HCT116 (cell line): Measurements from ENCODE around the gene TFDP1. TPM values are rescaled to one million over a fixed set of nuclear protein-coding genes. Genes with fewer than 3 reads are reported as not detected.

Experiments used
- ATAC-seq: fragments of 200-7000 bp; cut with Tn5 transposase; 2 replicates; pipeline ENCODE4 v1.9.1; 2020; ENCODE audit warnings: mild to moderate bottlenecking, moderate library complexity
- BruUV-seq: library from RNA; stranded (reverse); fragments of 400-500 nt; replicated peaks from 2 replicates; lab custom pipeline; 2021; lab: Mats Ljungman, UMichigan
- CTCF ChIA-PET: fragments of 300-600 bp; sonication (Branson Sonifier 250); formaldehyde crosslinking; loops from one replicate; lab custom pipeline; 2021; ENCODE audit warnings: antibody characterized with exemption; lab: Charles Lee
- POLR2A ChIA-PET: fragments of 300-600, 350-600 bp; sonication (Branson Sonifier 250); formaldehyde crosslinking; loops from one replicate; lab custom pipeline; 2021; ENCODE audit warnings: antibody characterized with exemption; lab: Charles Lee
- RAD21 ChIA-PET, 2 experiments: fragments of 300-600 bp; sonication (Branson Sonifier 250); formaldehyde crosslinking; loops; one replicate each; lab custom pipeline; 2023; ENCODE audit warnings: low total read pairs in 2 of 2; ENCODE audit not compliant: uncharacterized antibody in 2 of 2, unreplicated experiment in 2 of 2, low non-redundant PET in 1 of 2; lab: Charles Lee
- DNase-seq: peaks from one replicate; pipeline ENCODE4 v3.0.0-alpha.2; 2010; ENCODE audit warnings: low read depth, low spot score
- H2AFZ ChIP-seq: fragments of 200-600 bp; shearing (Covaris generic), sonication (generic); 2 replicates; pipeline ENCODE4 v1.6.1; 2017; ENCODE audit warnings: low read depth, mixed run types, mixed read lengths, antibody characterized with exemption, low read length; ENCODE audit not compliant: poor library complexity, severe bottlenecking
- H3K27ac ChIP-seq: 2 replicates; pipeline ENCODE4 v1.5.1; 2012; ENCODE audit warnings: low read depth, low read length
- H3K27me3 ChIP-seq: fragments of 200-600 bp; sonication (generic); 2 replicates; pipeline ENCODE4 v1.6.1; 2016; ENCODE audit warnings: mixed run types, low read length, mixed read lengths; ENCODE audit not compliant: insufficient read depth
- H3K36me3 ChIP-seq, 2 experiments: fragments of 200-500 bp in 1 of 2; fragments of 200-600 bp in 1 of 2; sonication (Bioruptor generic) in 1 of 2; sonication (generic) in 1 of 2; 2 replicates each; pipeline versions ENCODE4 v1.5.1 to v1.6.1; 2014 to 2016; ENCODE audit warnings: low read length in 2 of 2, inconsistent platforms in 1 of 2, mixed read lengths in 1 of 2, mixed run types in 1 of 2; ENCODE audit not compliant: insufficient read depth in 2 of 2, control insufficient read depth in 1 of 2
- H3K4me1 ChIP-seq, 2 experiments: fragments of 200-600 bp in 1 of 2; sonication (generic) in 1 of 2; 2 replicates each; pipeline versions ENCODE4 v1.5.1 to v1.6.1; 2012 to 2017; ENCODE audit warnings: low read length in 2 of 2, inconsistent platforms in 1 of 2, mild to moderate bottlenecking in 1 of 2, mixed read lengths in 1 of 2, mixed run types in 1 of 2, moderate library complexity in 1 of 2; ENCODE audit not compliant: insufficient read depth in 2 of 2, control insufficient read depth in 1 of 2
- H3K4me2 ChIP-seq: fragments of 200-600 bp; sonication (generic); 2 replicates; pipeline ENCODE4 v1.6.1; 2017; ENCODE audit warnings: mixed run types, low read length, mixed read lengths
- H3K4me3 ChIP-seq, 2 experiments: fragments of 200-600 bp in 1 of 2; sonication (generic) in 1 of 2; replicated peaks in 1 of 2; 2 replicates each; pipeline ENCODE4 v1.5.1; 2011 to 2016; ENCODE audit warnings: low read length in 2 of 2, control low read depth in 1 of 2, low read depth in 1 of 2, mild to moderate bottlenecking in 1 of 2, mixed read lengths in 1 of 2, mixed run types in 1 of 2
- H3K79me2 ChIP-seq: fragments of 200-600 bp; sonication (generic); 2 replicates; pipeline ENCODE4 v1.6.1; 2017; ENCODE audit warnings: mild to moderate bottlenecking, mixed run types, low read length, moderate library complexity, mixed read lengths; ENCODE audit not compliant: insufficient read depth
- H3K9ac ChIP-seq: fragments of 200-600 bp; sonication (generic); 2 replicates; pipeline ENCODE4 v1.6.1; 2016; ENCODE audit warnings: low read length, mixed read lengths
- H3K9me2 ChIP-seq: fragments of 200-600 bp; sonication (generic), shearing (Covaris generic); 2 replicates; pipeline ENCODE4 v1.6.1; 2017; ENCODE audit warnings: mixed run types, mild to moderate bottlenecking, moderate library complexity; ENCODE audit not compliant: insufficient read depth
- H3K9me3 ChIP-seq, 2 experiments: fragments of 200-500 bp in 1 of 2; fragments of 200-600 bp in 1 of 2; sonication (Bioruptor generic) in 1 of 2; sonication (generic) in 1 of 2; 2 replicates each; pipeline ENCODE4 v1.6.1; 2014 to 2017; ENCODE audit warnings: low read length in 2 of 2, mixed read lengths in 2 of 2, inconsistent platforms in 1 of 2, low read depth in 1 of 2, mild to moderate bottlenecking in 1 of 2, mixed run types in 1 of 2, moderate library complexity in 1 of 2; ENCODE audit not compliant: control insufficient read depth in 1 of 2, insufficient read depth in 1 of 2
- H4K20me1 ChIP-seq: fragments of 200-600 bp; sonication (generic), shearing (Covaris generic); 2 replicates; pipeline ENCODE4 v1.6.1; 2017; ENCODE audit warnings: mixed run types, mild to moderate bottlenecking, moderate library complexity; ENCODE audit not compliant: insufficient read depth
- CEBPB ChIP-seq: IDR thresholded peaks from 2 replicates; pipeline ENCODE4 v1.6.1; 2012; ENCODE audit warnings: low read depth
- EGR1 ChIP-seq: IDR thresholded peaks from 2 replicates; pipeline ENCODE4 v1.6.1; 2012; ENCODE audit warnings: low read depth
- ELF1 ChIP-seq: IDR thresholded peaks from 2 replicates; pipeline ENCODE4 v1.6.1; 2012; ENCODE audit warnings: low read depth, borderline replicate concordance
- EZH2 ChIP-seq: fragments of 200-600 bp; sonication (generic); IDR thresholded peaks from 2 replicates; pipeline ENCODE4 v1.6.1; 2017; ENCODE audit warnings: antibody characterized with exemption, mixed run types
- EZH2phosphoT487 ChIP-seq: fragments of 200-600 bp; IDR thresholded peaks from 2 replicates; pipeline ENCODE4 v1.6.1; 2018; ENCODE audit warnings: antibody characterized with exemption, borderline replicate concordance
- FOSL1 ChIP-seq: IDR thresholded peaks from 2 replicates; pipeline ENCODE4 v1.6.1; 2012; ENCODE audit warnings: low read depth
- POLR2AphosphoS5 ChIP-seq: IDR thresholded peaks from 2 replicates; pipeline ENCODE4 v1.6.1; 2011; ENCODE audit warnings: mild to moderate bottlenecking, low read depth, low read length, moderate library complexity
- RAD21 ChIP-seq: IDR thresholded peaks from 2 replicates; pipeline ENCODE4 v1.6.1; 2012; ENCODE audit warnings: low read depth, mild to moderate bottlenecking
- SIN3A ChIP-seq: IDR thresholded peaks from 2 replicates; pipeline ENCODE4 v1.6.1; 2012; ENCODE audit warnings: low read depth
- SP1 ChIP-seq: IDR thresholded peaks from 2 replicates; pipeline ENCODE4 v1.6.1; 2012; ENCODE audit warnings: low read depth
- TCF7L2 ChIP-seq: IDR thresholded peaks from 2 replicates; pipeline ENCODE4 v1.7.0; 2011; ENCODE audit warnings: borderline replicate concordance, inconsistent platforms; ENCODE audit not compliant: insufficient read depth, insufficient read length; ENCODE audit errors: extremely low read depth
- YY1 ChIP-seq: IDR thresholded peaks from 2 replicates; pipeline ENCODE4 v1.6.1; 2011; ENCODE audit warnings: low read length, low read depth, moderate library complexity, mild to moderate bottlenecking; ENCODE audit not compliant: insufficient replicate concordance; ENCODE audit errors: extremely low read depth
- ZFX ChIP-seq: fragments of 450-650 bp; IDR thresholded peaks from 2 replicates; pipeline ENCODE4 v1.6.1; 2017
- ZNF274 ChIP-seq: fragments of 200-500 bp; sonication (Bioruptor generic); IDR thresholded peaks from 2 replicates; pipeline ENCODE4 v1.6.1; 2014; ENCODE audit warnings: mild to moderate bottlenecking, low read depth, low read length, inconsistent platforms
- intact Hi-C: fragments of 100-400 bp; cut with micrococcal nuclease; formaldehyde crosslinking; loops from 2 replicates; pipeline ENCODE4 v1.10.0; 2022
- total RNA-seq: library from RNA; stranded (reverse); gene quantifications from one replicate; pipeline ENCODE4 v1.2.1, GENCODE V29; 2021; ENCODE audit not compliant: unreplicated experiment
- TF ChIP-seq, protein P1 (sequence below): IDR thresholded peaks from 2 replicates; pipeline ENCODE4 v1.6.1; 2011; ENCODE audit warnings: mild to moderate bottlenecking, low read length, moderate library complexity; ENCODE audit not compliant: insufficient replicate concordance; ENCODE audit errors: extremely low read depth
- TF ChIP-seq, protein P2 (sequence below): IDR thresholded peaks from 2 replicates; pipeline ENCODE4 v1.6.1; 2012

TFDP1 gene
- total RNA-seq, 1 experiment from 2014 or later, result 169 TPM

DNA sequence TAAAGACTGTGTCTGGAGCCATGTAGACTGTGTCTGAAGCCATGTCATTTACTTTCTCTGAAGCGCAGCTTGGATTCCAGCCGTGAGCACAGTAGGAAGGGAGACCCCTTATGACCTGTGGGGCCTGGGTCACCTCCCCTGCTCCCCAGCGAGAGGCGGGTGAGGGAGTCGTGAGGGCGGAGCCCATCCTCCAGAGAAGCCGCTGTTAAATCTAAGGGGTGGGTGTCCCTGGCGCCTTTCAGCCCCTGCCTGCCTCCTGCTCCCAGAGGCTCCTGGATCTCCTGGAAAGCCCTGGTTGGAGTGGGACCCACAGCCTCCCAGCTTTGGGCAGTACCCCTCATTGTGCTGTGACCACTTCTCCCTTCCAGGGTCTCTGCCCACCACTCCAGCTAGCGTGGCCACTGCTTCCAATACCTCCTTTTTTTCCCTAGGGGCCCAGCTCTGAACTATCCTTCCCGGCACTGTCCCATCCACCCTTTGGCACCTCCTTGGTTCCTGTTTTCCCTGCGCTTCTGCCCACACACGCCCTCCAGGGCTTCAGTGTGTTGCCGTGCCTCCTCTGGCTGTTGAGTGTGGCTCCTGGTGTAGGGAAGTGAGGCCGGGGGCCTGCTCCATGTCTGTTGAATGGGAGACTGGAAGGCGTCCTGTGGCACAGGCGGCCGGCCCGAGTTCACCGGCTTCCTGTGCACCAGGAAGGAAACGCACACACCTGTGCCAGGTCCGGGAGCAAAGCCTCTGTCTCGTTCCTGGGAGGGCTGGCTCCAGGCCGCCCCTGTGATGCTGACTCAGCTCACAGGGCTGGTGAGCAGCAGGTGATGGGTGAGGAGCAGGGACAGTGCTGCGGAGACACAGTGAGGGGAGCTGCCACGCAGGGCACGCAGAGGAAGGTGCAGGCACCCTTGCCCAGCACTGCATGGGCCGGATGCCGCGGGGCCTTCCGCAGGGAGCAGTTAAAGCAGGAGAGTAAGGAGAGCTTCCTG is 44.0 kb downstream of the TFDP1 start:
- ChIA-PET POLR2A (no interaction called here), RAD21 (no interaction called here), CTCF (no interaction called here)
- peaks cover 19 to 62% of the 10 kb centered on the region in 2 experiments for H3K36me3 ChIP-seq
- no peak overlapping the region for H3K4me2 ChIP-seq
- no peaks in the 10 kb centered on the region for H3K9me3 ChIP-seq
- no peak for TF ChIP-seq ELF1
- no peak for TF ChIP-seq POLR2AphosphoS5
- TF ChIP-seq YY1, result no peak
- TF ChIP-seq, protein P1, sequence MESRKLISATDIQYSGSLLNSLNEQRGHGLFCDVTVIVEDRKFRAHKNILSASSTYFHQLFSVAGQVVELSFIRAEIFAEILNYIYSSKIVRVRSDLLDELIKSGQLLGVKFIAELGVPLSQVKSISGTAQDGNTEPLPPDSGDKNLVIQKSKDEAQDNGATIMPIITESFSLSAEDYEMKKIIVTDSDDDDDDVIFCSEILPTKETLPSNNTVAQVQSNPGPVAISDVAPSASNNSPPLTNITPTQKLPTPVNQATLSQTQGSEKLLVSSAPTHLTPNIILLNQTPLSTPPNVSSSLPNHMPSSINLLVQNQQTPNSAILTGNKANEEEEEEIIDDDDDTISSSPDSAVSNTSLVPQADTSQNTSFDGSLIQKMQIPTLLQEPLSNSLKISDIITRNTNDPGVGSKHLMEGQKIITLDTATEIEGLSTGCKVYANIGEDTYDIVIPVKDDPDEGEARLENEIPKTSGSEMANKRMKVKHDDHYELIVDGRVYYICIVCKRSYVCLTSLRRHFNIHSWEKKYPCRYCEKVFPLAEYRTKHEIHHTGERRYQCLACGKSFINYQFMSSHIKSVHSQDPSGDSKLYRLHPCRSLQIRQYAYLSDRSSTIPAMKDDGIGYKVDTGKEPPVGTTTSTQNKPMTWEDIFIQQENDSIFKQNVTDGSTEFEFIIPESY, result no peak
- no peak for TF ChIP-seq ZNF274
- TF ChIP-seq CEBPB, result no peak
- no peak for TF ChIP-seq RAD21
- TF ChIP-seq FOSL1, result no peak
- no peak for TF ChIP-seq ZFX
- TF ChIP-seq EZH2, result no peak
- TF ChIP-seq SIN3A, result no peak
- TF ChIP-seq TCF7L2, result no peak
- no peak for TF ChIP-seq EGR1
- TF ChIP-seq, protein P2, sequence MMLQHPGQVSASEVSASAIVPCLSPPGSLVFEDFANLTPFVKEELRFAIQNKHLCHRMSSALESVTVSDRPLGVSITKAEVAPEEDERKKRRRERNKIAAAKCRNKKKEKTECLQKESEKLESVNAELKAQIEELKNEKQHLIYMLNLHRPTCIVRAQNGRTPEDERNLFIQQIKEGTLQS, result no peak
- TF ChIP-seq SP1, result no peak
- no peak for TF ChIP-seq EZH2phosphoT487
- no peaks in the 10 kb centered on the region for H3K9me2 ChIP-seq
- peaks cover 89% of the 10 kb centered on the region for H3K79me2 ChIP-seq
- no peaks in the 10 kb centered on the region for H3K4me1 ChIP-seq
- intact Hi-C loops, result no loop called here
- H3K4me3 ChIP-seq, result no peak overlapping the region
- ATAC-seq (no peak), DNase-seq (no peak)
- no peak overlapping the region for H2AFZ ChIP-seq
- no peaks in the 10 kb centered on the region for H3K27me3 ChIP-seq
- H3K9ac ChIP-seq, result no peak overlapping the region
- H3K27ac ChIP-seq, result no peak overlapping the region
- peaks cover 6% of the 10 kb centered on the region; the same call in 1 of the 2 replicates for H4K20me1 ChIP-seq
- no TSS peak for BruUV-seq
